GM19351 (cell line): Measurements from ENCODE around the gene TAX1BP3.
A peak's percentile ranks its signal among the peaks of the same experiment; 100 is the strongest.

Experiments
- ATAC-seq: cut with Tn5 transposase; IDR thresholded peaks from one replicate; pipeline ENCODE4 v1.9.1; 2021; ENCODE audit warnings: mild to moderate bottlenecking, moderate library complexity; ENCODE audit not compliant: unreplicated experiment

The TAX1BP3 gene

DNA sequence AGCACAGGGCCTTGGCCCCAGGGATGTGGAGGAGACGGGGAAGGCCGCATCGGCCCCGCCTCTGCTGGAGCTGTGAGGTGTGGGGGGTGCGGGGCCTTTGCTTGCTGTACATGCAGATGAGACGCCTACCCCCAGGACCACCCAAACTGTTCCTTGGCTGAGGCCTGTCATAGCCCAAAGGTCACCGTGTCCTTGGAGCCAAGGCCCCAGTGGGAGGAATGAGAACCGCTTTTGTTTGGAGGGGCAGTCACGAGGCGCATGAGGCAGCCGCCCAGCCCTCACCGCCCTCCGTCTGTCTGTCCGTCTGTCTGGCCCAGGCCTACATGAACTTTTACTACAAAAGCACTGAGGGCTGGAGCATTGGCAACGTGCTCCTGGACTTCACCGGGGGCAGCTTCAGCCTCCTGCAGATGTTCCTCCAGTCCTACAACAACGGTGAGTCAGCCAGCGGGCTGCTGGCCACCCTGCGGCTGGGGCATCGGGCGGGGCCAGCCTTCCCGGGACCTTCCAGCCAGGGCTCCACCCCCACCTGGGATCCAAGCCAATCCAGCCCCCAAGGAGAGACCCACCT lies 8.8 kb downstream of the TAX1BP3 start:
- ATAC-seq: no peak

- no peak for ATAC-seq
Observed at GRCh38 chr17:3658784-3659449, 9.5 kb downstream of the TAX1BP3 start.

DNA sequence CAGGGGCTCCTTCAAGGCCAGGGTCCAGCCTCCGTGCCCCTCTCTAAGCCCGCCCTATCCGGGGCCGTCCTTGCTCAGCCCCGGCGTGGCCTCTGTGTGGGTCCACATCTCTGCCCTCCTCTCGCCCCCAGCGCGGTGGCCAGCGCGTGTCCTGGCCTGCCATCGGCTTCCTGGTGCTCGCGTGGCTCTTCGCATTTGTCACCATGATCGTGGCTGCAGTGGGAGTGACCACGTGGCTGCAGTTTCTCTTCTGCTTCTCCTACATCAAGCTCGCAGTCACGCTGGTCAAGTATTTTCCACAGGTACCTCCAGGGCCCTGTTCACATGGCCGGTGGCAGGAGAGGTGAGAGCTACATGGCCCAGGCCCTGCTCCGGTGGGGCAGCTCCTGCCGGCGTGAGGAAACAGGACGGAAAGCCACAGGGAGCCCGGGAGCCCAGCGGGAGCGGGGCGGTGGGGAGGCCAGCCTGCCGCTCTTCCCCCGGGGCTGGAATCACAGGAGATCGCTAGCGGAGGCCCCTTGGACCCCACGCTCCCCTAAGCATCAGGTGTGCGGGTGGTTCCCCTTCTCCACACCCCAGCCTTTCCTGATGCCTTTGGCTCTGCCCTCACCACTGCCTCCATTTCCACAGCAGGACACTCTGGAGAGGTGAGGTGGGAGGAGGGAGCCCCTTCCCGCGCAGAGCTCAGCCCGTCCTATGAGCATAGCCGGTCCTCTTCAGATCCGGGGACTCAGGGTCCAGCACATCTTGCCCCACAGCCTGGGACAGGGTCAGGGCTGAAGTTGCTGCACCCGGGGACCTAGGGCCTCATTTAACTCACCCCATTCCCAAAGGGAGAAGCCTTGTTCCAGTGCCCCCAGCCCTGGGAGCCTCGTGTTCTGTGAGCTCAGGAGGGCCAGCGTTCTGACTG lies 10.2 kb downstream of the TAX1BP3 start:
- no peak for ATAC-seq

DNA sequence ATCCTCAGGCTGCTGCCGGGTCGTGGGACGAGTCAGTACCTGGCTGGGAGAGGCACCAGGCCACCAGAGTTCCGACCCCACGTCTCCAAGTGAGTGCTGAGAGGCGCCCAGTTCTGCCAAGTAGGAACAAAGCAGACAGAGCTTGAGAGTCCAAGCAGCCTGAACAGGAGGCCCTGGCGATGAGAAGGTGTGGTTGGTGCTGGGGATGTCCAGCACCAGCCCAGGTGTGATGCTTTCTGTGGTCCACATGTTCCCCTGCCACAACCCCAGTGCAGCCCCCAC lies 10.8 kb downstream of the TAX1BP3 start:
- no peak for ATAC-seq

DNA sequence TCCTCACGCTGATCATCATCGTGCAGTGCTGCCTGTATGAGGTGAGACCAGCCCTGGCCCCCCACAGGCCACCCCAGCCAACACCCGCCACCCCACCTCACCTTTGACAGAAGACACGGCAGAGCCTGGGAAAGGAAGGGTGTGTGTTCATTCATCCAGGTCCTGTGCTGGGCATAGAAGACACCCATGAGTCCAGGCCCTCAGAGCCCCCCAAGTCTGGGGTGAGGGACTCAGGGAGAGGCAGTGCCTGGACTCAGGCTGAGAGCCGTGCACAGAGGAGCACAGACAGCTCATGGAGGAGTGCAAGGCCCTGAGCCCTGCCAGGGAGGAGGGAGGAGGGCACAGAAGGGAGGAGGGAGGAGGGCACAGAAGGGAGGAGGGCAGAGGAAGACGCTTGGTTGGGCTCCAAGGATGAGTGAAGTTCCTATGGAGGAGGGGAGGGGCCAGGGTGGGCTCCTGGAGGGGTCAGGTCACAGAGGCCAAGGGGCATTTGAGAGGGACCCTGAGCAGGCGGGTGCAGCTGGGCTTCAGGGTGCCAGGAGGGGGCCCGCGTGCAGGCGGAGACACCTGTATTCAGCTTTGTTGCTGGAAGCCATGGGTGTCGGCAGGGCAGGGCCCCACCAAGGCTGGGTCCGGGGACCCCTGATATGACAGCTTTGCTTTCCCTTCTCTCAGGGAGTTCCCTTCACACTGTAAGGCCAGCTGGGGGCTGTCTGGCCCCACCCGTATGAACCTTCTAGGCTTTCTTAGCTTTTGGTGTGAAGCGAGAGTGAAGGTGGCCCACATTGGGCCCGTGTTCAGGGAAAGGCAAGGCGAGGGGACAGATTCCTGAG lies 11.4 kb downstream of the TAX1BP3 start:
- no peak for ATAC-seq

GRCh38 chr17:3656353-3656752 lies 12.0 kb downstream of the TAX1BP3 start:
- no peak for ATAC-seq

DNA sequence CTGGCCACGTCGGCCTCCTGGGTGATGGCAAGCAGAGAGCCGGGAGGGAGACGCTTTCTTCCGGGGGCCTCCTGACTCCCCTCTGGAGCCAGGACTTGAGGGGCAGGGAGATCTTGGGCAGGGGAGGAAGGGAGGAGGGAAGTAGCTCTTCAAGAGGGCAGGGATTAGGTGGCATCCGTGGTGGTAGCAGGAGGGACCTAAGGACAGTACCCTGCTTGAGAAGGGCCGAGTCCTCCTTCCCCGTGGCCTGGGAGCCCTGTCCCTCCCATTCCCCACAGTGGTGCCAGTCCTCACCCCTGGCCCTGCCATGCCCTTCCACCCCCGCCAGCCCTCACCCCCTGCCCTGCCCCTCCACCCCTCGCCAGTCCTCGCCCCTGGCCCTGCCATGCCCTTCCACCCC lies 12.6 kb downstream of the TAX1BP3 start:
- ATAC-seq: no peak

DNA sequence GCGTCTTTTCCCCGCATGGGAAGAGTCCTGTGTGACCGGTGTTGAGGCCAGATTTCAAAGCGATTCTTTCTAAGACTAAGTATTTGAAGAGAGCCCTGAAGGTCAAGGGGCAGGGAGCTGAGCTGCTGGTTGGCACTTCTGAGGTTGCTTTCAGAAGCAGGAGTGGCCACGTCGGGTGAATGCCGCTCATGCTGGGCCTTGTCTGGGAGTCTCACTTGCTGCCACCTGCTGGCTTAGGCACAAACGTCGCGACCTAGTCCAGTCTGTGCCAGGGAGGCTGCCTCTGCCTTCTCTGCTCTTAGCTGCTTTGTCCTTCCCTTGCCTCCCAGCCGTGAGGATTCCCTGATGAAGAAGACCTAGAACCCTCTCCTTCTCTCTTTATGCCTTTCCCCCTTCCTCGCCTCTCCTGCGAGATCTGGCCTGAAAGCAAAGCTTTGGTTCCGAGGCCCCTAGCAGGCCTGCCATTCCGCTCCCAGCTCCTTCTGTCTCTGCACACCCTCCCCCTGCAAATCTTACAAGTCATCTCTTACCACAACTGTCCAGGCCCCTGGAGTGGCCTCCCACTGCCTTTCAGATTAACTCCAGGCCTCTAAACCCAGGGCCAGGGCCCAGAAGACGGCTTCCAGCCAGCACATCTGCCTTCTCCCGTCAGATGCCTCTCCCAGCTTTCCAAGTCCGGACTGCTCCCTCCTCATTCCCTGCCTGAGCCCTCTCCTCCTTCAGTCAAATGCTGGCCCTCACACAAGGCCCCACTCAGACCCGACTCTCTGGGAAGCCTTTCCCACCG lies 20.4 kb downstream of the TAX1BP3 start:
- ATAC-seq: no peak

DNA sequence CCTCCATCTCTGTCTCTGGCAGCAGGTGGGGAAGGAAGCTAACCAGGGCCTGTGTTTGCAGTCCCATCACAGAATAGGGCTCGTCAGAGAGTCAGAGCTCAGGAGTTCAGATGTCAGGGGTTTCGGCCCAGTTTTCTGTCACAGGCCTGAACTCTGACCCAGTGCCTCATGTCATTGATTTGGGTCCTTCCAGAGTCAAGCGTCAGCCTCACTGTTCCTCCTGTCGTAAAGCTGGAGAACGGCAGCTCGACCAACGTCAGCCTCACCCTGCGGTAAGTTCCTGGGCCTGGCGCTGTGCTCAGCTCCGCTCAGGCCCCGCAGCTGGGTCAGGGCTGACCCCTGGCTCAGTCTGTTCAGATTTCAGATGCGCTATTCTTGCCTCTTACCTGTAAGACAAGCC lies 21.1 kb downstream of the TAX1BP3 start:
- no peak for ATAC-seq

DNA sequence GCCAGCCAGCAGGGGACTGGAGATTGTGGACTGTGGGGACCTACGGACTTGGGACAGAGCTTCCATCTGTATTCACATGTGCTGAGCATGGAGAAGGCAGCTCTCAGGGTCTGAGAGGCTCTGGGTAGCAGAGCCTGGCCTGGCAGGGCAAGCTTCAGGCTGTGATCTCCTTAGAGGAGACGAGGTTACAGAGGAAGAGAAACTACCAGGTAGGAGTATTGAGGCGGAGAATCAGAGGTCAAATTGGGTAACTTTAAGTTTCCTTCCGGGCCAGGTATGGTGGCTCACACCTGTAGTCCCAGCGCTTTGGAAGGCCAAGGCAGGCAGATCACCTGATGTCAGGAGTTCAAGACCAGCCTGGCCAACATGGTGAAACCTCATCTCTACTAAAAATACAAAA lies 23.1 kb downstream of the TAX1BP3 start:
- no peak for ATAC-seq

DNA sequence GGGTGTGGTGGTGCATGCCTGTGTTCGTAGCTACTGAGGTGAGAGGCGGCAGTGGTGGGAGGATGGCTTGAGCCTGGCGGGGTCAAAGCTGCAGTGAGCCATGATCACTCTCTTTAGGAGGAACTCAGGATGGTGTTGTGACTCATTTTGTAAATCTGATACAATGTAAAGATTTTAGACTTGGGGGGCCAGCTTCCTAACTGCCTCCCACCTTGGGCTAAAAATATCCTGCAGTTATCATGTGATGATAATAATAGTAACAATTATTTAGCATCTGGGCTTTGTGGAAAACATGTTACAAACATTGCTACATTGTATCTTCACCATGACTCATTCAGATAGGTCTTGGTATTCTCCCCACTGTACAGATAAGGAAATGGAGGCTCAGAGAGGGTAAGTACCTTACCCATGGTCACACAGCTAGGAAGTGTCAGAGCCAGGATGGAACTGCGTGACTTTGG lies 24.5 kb downstream of the TAX1BP3 start:
- ATAC-seq: no peak

DNA sequence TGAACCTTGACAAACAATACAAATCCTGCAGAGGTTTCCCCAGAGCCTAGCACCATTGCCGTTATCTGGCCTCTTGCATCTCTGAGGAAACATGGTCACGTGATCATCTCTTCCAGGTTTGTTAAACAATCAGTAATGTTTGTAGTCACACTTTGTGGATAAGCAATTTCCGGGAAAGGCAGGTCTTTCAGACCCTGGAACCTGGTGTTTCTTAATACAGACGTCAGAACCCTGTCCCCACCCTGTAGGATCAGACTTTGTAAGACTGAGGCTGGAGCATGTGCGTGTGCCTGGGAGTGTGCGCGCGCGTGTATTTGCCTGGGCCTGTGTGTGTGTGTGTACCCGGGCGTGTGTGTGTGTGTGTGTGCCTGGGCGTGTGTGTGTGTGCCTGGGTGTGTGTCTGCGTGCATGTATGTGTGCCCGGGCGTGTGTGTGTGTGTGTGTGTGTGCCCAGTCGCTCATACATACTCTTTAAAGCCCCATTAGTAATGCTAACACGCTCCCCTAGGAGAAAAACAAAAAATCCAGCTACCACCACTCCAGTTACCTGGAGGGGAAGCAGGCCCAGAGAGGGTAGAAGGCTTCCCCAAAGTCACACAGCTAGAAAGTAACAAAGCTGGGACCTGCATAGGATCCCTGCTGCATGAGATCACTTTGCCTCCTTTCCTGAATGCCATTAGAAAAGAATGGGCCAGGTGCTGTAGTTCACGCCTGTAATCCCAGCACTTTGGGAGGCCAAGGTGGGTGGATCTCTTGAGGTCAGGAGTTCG lies 26.5 kb downstream of the TAX1BP3 start:
- ATAC-seq: no peak

- no peak for ATAC-seq
Observed at GRCh38 chr17:3641014-3641413, 27.4 kb downstream of the TAX1BP3 start.

GRCh38 chr17:3639981-3640596 lies 28.3 kb downstream of the TAX1BP3 start:
- no peak for ATAC-seq

DNA sequence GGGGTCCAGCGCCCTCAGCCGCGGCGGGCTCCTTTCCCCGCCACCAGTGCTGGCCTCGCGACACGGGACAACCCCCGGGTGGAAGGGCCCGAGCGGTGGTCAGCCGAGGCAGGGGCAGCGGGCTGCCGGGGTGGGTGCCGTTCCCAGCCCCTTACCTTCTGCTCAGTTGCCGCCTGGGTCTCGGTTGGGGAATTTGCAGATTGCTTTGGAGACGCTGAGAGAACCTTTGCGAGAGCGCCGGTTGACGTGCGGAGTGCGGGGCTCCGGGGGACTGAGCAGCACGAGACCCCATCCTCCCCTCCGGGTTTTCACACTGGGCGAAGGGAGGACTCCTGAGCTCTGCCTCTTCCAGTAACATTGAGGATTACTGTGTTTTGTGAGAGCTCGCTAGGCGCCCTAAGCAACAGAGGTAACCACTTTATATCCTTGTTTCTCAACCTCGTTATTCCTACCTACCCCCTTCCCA lies 31.4 kb downstream of the TAX1BP3 start:
- no peak for ATAC-seq

- peak; percentile 90 for ATAC-seq
Observed at GRCh38 chr17:3636154-3636907, 32.0 kb downstream of the TAX1BP3 start, which contains the start of the genes CTNS and SHPK. Gene CTNS, plus strand, starts transcription at chr17:3636760. Its CDS starts 3,447 bp downstream, at chr17:3640207. Gene SHPK, minus strand, starts transcription at chr17:3636250. Its CDS starts 31 bp downstream, at chr17:3636219.

GRCh38 chr17:3635474-3636153 lies 32.8 kb downstream of the TAX1BP3 start:
- ATAC-seq: no peak

DNA sequence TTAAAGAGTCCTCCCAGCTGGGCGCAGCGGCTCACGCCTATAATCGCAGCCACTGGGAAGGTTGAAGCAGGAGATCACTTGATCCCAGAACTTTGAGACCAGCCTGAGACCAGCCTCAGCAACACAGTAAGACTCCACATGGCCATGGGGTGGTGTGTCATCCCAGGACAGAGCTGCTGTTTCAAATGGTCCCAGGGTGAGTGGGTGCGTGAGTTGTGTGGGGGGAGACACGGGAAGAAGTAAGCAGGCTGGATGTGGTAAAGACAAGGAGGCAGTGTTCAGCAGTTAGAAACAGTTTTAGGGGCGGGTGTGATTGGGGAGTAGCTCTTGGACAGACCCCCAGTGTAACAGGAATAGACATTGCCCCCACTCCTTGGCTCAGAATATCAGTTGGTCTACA lies 36.1 kb downstream of the TAX1BP3 start:
- no peak for ATAC-seq
